HepG2 (cell line): Measurements from ENCODE around the gene BST1. TPM values are rescaled to one million over a fixed set of nuclear protein-coding genes. Genes with fewer than 3 reads are reported as not detected.

Source experiments
- ASH2L ChIP-seq: fragments of 300-600, 200-600 bp; sonication (generic); IDR thresholded peaks from 2 replicates; pipeline ENCODE4 v1.7.0; 2017; ENCODE audit warnings: low read depth, mild to moderate bottlenecking, moderate library complexity, mixed read lengths, low read length; ENCODE audit not compliant: insufficient read length
- HDAC2 ChIP-seq: sonication (generic); formaldehyde crosslinking; IDR thresholded peaks from 2 replicates; pipeline ENCODE4 v1.4.0; 2020; ENCODE audit warnings: missing genetic modification reagents
- MNT ChIP-seq: fragments of 450-650 bp; IDR thresholded peaks from 2 replicates; pipeline ENCODE4 v1.6.1; 2016
- POLR2A ChIP-seq, 2 experiments: IDR thresholded peaks; 2 replicates each; pipeline ENCODE4 v1.6.1; 2011; ENCODE audit warnings: low read depth in 2 of 2, low read length in 2 of 2, mild to moderate bottlenecking in 1 of 2, moderate library complexity in 1 of 2; ENCODE audit not compliant: insufficient read depth in 1 of 2
- RBM22 ChIP-seq: fragments of 200-400 bp; formaldehyde crosslinking; optimal IDR thresholded peaks from 2 replicates; pipeline ENCODE3; 2017; ENCODE audit warnings: mild to moderate bottlenecking, low read length, moderate library complexity
- THAP7 ChIP-seq: sonication (generic); formaldehyde crosslinking; IDR thresholded peaks from 2 replicates; pipeline ENCODE4 v1.8.1; 2023; ENCODE audit warnings: mild to moderate bottlenecking, missing genetic modification reagents
- THYN1 ChIP-seq: sonication (generic); formaldehyde crosslinking; IDR thresholded peaks from 2 replicates; pipeline ENCODE4 v1.8.1; 2023; ENCODE audit warnings: low read depth, mild to moderate bottlenecking, moderate library complexity, missing genetic modification reagents, borderline replicate concordance
- YY1 ChIP-seq: IDR thresholded peaks from 2 replicates; pipeline ENCODE4 v1.6.1; 2011; ENCODE audit warnings: low read length, low read depth, moderate library complexity, mild to moderate bottlenecking; ENCODE audit not compliant: insufficient read depth, insufficient replicate concordance
- ZNF407 ChIP-seq: sonication (generic); formaldehyde crosslinking; IDR thresholded peaks from one replicate; pipeline ENCODE4 v1.5.1; 2020; ENCODE audit warnings: mild to moderate bottlenecking, missing genetic modification reagents; ENCODE audit errors: not compliant biosample characterization
- ZNF556 ChIP-seq: sonication (generic); formaldehyde crosslinking; IDR thresholded peaks from 2 replicates; pipeline ENCODE4 v1.4.0; 2020; ENCODE audit warnings: mild to moderate bottlenecking, missing genetic modification reagents, borderline replicate concordance
- ZNF619 ChIP-seq: sonication (generic); formaldehyde crosslinking; IDR thresholded peaks from 2 replicates; pipeline ENCODE4 v1.4.0; 2020; ENCODE audit warnings: mild to moderate bottlenecking, missing genetic modification reagents
- ZNF629 ChIP-seq: sonication (generic); formaldehyde crosslinking; conservative IDR thresholded peaks from 2 replicates; pipeline ENCODE4 v1.5.0; 2020; ENCODE audit warnings: missing genetic modification reagents
- ZNF652 ChIP-seq: IDR thresholded peaks from 2 replicates; pipeline ENCODE4 v1.6.1; 2016; ENCODE audit warnings: low read depth, borderline replicate concordance
- ZNF710 ChIP-seq: sonication (generic); formaldehyde crosslinking; IDR thresholded peaks from 2 replicates; pipeline ENCODE4 v1.5.0; 2020; ENCODE audit warnings: mild to moderate bottlenecking, missing genetic modification reagents, borderline replicate concordance
- polyA plus RNA-seq, 8 experiments: library from polyadenylated mRNA; depleted of rRNA in 3 of 8; stranded (reverse) in 7 of 8; unstranded in 1 of 8; fragments of >200 nt; fragmentation: Illumina TruSeq in 4 of 8; extraction: Trizol in 4 of 8; gene quantifications; 2 replicates each; pipeline versions ENCODE4 v1.2.1 to v1.2.3, GENCODE V29; 2011 to 2016; ENCODE audit warnings: low read depth in 4 of 8, missing spikeins in 1 of 8, mixed read lengths in 1 of 8; ENCODE audit not compliant: insufficient read depth in 1 of 8
- total RNA-seq, 5 experiments: library from RNA; depleted of rRNA; stranded (reverse); fragments of >200 nt; fragmentation: Illumina TruSeq; extraction: Trizol; gene quantifications; 2 replicates each; pipeline ENCODE4 v1.2.3, GENCODE V29; 2016; ENCODE audit warnings: low read depth in 1 of 5

The BST1 gene
- total and polyA plus RNA-seq, 2 of the 13 experiments (the other 11 are each of a cell fraction or from before 2014, with no cell fraction given) = 0.09 to 0.49 TPM

DNA sequence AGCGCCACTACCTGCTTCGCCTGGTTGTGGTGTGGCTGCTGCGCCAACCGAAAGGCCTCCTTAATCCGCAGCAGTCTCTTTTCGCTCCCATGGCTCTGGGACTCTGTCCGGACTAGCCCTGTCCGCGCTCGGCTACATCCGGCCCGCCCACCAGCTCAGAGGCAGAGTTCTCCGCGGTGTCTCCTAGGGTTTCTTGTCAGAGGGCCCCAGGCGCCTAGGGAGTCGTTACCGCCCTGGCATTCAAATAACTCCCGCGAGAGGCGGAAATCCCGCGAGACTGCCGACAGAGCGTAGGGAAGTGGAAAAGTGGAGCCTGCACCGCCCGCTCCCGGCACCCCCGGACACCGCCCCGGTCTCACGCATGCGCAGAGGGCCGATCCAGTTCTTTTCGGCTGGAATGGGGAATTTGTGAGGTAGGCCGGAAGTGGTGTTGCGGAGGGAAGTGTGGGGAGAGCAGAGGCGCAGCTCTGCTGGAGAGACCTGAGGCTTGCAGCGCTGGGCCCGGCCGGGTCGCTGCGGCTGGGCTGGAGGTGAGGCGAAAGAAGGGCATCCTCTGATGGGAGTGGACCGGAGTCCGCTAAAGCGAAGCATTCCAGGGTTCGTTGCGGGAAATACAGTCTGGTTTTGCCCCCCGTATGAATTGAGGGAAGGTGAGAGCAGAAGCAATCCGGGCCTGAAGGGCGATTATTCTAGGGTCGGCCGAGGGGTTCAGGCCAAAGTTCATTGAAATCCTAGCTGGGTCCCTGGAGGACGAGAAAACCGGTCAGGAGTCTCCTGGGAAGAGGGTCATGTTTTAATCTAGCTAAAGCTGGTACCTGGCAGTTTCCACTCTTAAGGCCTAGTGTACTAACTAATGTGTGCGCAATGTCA lies 21.3 kb upstream of the BST1 start, which contains the start of gene FAM200B (continued):
- TF ChIP-seq YY1 (peak; percentile 66), ZNF556 (CRISPR knock-in tag) (no peak; the same call in 1 of the 2 replicates), ZNF407 (CRISPR knock-in tag) (no peak), RBM22 (no peak), ZNF629 (CRISPR knock-in tag) (no peak), ASH2L (peak; percentile 93), ZNF619 (CRISPR knock-in tag) (peak; percentile 81; the same call in 1 of the 2 replicates), POLR2A (IDR thresholded peaks at IDR 0.05; ENCODE audit: insufficient read depth in 1 of 2, low read depth in 2 of 2, low read length in 2 of 2) (peak; percentile 86 to 88), HDAC2 (CRISPR knock-in tag) (peak; percentile 47; the same call in 1 of the 2 replicates), ZNF652 (no peak), THYN1 (CRISPR knock-in tag) (no peak), MNT (no peak; the same call in none of the 2 replicates), THAP7 (CRISPR knock-in tag) (0 out of 2 replicates have a peak, but pooled peaks have one; percentile 78), ZNF710 (CRISPR knock-in tag) (peak; percentile 87; the same call in 1 of the 2 replicates)
